ENCODE data around the gene C10orf143. TPM values are rescaled to one million over a fixed set of nuclear protein-coding genes. Genes with fewer than 3 reads are reported as not detected.

Gene C10orf143
- total RNA-seq, 4 donors from 2014 or later = 1.5 to 8.6 (median 3.7) TPM

DNA sequence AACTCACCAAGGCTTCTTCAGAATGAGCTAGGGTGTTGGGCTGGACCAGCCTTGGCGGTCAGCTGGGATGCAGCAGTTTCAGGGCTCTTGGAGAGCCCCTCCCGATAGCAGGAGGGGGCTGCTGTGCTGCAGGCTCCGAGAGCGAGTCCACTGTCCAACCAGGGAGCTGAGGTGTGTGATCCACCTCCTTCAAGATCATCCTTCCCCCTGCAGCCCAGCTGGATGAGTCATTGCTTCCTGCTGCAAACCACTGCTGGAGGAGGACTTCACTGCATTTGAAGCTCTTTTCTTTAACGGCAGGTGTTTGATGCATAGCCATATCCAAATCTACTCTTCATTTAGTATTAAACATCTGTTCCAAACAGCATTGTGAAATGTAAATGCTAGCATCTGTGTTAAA, 92.4 kb downstream of the C10orf143 start:
- H3K27me3 ChIP-seq = no peaks in the 10 kb centered on the region
- no peak overlapping the region for H3K4me3 ChIP-seq
- no peak for DNase-seq (ENCODE audit: low spot score in 2 of 2)
- peaks cover 0 to 13% (median 0%) of the 10 kb centered on the region in 4 donors for H3K4me1 ChIP-seq
- no peaks in the 10 kb centered on the region for H3K36me3 ChIP-seq
- no peak overlapping the region for H3K27ac ChIP-seq
- WGBS, 2 donors = 61 to 74% methylated on average over 5 of the region's 5 CpGs
- H3K9me3 ChIP-seq = no peaks in the 10 kb centered on the region
- no peak for TF ChIP-seq POLR2A (IDR thresholded peaks at IDR 0.05)
- TF ChIP-seq, protein P1, sequence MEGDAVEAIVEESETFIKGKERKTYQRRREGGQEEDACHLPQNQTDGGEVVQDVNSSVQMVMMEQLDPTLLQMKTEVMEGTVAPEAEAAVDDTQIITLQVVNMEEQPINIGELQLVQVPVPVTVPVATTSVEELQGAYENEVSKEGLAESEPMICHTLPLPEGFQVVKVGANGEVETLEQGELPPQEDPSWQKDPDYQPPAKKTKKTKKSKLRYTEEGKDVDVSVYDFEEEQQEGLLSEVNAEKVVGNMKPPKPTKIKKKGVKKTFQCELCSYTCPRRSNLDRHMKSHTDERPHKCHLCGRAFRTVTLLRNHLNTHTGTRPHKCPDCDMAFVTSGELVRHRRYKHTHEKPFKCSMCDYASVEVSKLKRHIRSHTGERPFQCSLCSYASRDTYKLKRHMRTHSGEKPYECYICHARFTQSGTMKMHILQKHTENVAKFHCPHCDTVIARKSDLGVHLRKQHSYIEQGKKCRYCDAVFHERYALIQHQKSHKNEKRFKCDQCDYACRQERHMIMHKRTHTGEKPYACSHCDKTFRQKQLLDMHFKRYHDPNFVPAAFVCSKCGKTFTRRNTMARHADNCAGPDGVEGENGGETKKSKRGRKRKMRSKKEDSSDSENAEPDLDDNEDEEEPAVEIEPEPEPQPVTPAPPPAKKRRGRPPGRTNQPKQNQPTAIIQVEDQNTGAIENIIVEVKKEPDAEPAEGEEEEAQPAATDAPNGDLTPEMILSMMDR (IDR thresholded peaks at IDR 0.05) = no peak
- TF ChIP-seq EP300 (IDR thresholded peaks at IDR 0.05) = no peak

DNA sequence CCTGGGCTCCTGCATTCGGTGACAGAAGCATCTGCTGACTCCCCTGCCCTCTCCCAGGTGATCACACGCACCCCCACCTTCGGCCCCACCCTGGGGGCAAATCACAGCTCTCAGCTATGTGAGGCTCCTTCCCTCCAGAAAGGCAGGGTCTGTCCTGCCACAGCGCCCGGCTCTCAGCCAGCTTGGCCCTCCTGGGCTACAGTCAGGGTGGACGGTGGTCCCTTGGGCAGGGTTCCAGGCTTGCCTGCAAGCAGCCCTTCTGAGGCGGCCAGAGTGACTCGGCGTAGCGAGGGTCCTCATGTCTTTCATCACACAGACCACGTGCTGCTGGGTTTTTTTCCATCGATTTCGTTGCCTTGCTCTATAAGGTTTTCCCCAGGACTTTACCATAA, 93.0 kb downstream of the C10orf143 start:
- Histone ChIP-seq H3K4me1 (peaks cover 0 to 13% (median 0%) of the 10 kb centered on the region in 4 donors), H3K9me3 (no peaks in the 10 kb centered on the region), H3K27me3 (no peaks in the 10 kb centered on the region), H3K27ac (no peak overlapping the region), H3K36me3 (no peaks in the 10 kb centered on the region), H3K4me3 (no peak overlapping the region)
- WGBS, 2 donors = 87 to 89% methylated on average over 13 of the region's 13 CpGs
- TF ChIP-seq EP300 (IDR thresholded peaks at IDR 0.05) (no peak), POLR2A (IDR thresholded peaks at IDR 0.05) (no peak)
- TF ChIP-seq, protein P1 (IDR thresholded peaks at IDR 0.05) = no peak
- no peak for DNase-seq (ENCODE audit: low spot score in 2 of 2)

DNA sequence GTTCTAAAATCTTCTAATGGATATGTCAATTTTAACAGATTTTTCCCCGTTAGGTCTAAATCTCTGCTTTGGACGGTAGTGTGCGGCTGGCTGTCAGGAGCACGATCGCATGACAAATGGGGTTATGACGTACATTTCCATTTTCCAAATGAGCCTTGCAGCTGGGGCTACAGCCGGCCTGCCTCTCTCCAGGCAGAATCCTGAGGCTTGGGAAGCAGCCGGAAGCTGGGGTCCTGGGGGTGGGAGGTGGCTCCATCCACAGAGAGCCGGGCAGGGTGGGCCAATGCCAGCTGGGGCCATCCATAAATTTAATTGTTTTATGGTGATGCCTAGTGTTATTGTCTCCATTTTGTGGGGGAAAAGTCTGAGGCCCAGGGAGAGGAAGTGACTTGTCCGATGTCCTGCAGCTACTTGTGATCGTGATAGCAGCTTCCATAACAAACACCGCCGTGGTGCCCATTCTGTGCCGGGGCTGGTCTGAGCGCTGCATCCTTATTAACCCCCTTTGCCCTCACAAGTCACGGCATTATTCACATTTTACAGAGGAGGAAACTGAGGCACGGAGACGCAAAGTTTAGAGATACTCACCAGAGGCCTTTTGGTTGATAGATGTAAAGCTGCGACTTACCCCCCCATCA, 93.5 kb downstream of the C10orf143 start:
- H3K4me1 ChIP-seq = peaks cover 0 to 13% (median 0%) of the 10 kb centered on the region in 4 donors
- no peak for DNase-seq (ENCODE audit: low spot score in 2 of 2)
- H3K36me3 ChIP-seq = no peaks in the 10 kb centered on the region
- no peak overlapping the region for H3K4me3 ChIP-seq
- TF ChIP-seq POLR2A (IDR thresholded peaks at IDR 0.05) = no peak
- no peaks in the 10 kb centered on the region for H3K27me3 ChIP-seq
- H3K9me3 ChIP-seq = no peaks in the 10 kb centered on the region
- WGBS, 2 donors = 65 to 67% methylated on average over 19 of the region's 19 CpGs
- no peak overlapping the region for H3K27ac ChIP-seq

DNA sequence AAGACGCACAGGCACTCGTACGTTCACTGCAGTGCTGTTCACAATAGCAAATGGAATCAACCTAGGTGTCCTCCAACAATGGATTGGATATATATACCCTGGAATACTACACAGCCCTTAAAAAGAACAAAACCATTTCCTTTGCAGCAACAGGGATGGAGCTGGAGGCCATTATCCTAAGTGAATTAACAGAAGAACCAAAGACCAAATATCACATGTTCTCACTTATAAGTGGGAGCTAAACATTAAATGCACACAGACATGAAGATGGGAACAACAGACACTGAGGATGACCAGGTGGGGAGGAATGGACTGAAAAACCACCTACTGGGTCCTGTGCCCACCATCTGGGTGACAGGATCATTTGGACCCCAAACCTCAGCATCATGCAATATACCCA, 94.5 kb downstream of the C10orf143 start:
- Histone ChIP-seq H3K4me3 (no peak overlapping the region), H3K27me3 (no peaks in the 10 kb centered on the region), H3K4me1 (peaks cover 0 to 10% (median 0%) of the 10 kb centered on the region in 4 donors), H3K9me3 (no peaks in the 10 kb centered on the region), H3K27ac (no peak overlapping the region), H3K36me3 (no peaks in the 10 kb centered on the region)
- no peak for DNase-seq (ENCODE audit: low spot score in 2 of 2)
- WGBS, 2 donors = 94 to 97% methylated on average over 3 of the region's 3 CpGs
- no peak for TF ChIP-seq EP300 (IDR thresholded peaks at IDR 0.05)
- no peak for TF ChIP-seq POLR2A (IDR thresholded peaks at IDR 0.05)
- TF ChIP-seq, protein P1 (IDR thresholded peaks at IDR 0.05) = no peak

DNA sequence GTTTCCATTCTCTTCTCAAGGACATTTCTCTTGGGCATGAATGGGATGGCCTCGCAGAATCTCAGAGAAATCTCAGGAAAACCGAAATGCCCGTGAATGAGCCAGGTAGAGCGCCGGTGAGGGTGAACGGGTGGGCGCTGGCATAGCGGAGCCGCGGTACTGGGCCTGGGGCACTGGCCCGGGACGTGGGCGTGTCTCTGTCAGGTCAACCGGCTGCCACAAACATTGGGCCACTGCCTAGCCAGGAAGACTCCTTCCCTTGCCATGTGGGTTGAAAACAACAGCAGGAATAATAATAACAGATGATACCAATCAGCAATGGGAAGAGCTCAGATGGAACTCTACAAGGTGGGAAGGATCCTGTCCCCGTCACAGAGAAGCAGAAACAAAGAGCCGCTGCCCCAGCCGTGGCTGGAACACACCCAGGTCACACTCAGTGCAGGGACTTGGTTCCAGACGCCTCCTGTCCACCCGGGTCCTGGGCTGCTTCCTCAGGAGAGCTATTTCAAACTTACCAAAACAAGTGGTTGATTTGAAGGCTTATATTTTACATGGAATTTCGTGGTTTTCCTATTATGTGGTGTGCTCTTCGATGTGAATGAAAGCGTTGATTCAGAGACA, 95.4 kb downstream of the C10orf143 start:
- H3K36me3 ChIP-seq = no peaks in the 10 kb centered on the region
- WGBS, 2 donors = 81 to 84% methylated on average over 21 of the region's 22 CpGs
- H3K27me3 ChIP-seq = no peaks in the 10 kb centered on the region
- no peak overlapping the region for H3K4me3 ChIP-seq
- no peaks in the 10 kb centered on the region for H3K9me3 ChIP-seq
- DNase-seq (ENCODE audit: low spot score in 2 of 2) = no peak
- H3K4me1 ChIP-seq = peaks cover 0 to 10% (median 0%) of the 10 kb centered on the region in 4 donors
- no peak overlapping the region for H3K27ac ChIP-seq
- TF ChIP-seq, protein P1 (IDR thresholded peaks at IDR 0.05) = no peak
- no peak for TF ChIP-seq EP300 (IDR thresholded peaks at IDR 0.05)
- TF ChIP-seq POLR2A (IDR thresholded peaks at IDR 0.05) = no peak

All from tibial nerve (tissue), 4 donors.